Gastroesophageal sphincter (tissue), 3 donors: ENCODE results near the gene RAD51B.

Experiments used
- POLR2A ChIP-seq, 2 donors: fragments of 450-650 bp; IDR thresholded peaks; one replicate each; pipeline ENCODE4 v1.6.1; 2017; ENCODE audit warnings: antibody characterized with exemption in 2 of 2, mild to moderate bottlenecking in 2 of 2, moderate library complexity in 1 of 2
- POLR2AphosphoS5 ChIP-seq: sonication (generic); formaldehyde crosslinking; IDR thresholded peaks from one replicate; pipeline ENCODE4 v1.6.1; 2017; ENCODE audit warnings: antibody characterized with exemption
- TF ChIP-seq, protein P1 (sequence below), 4 experiments: fragments of 200-600 bp in 2 of 4; fragments of 450-650 bp in 2 of 4; sonication (generic) in 1 of 4; IDR thresholded peaks; one replicate each; pipeline ENCODE4 v1.5.1; 2017 to 2019; ENCODE audit warnings: antibody characterized with exemption in 4 of 4, mild to moderate bottlenecking in 2 of 4, moderate library complexity in 2 of 4

DNA sequence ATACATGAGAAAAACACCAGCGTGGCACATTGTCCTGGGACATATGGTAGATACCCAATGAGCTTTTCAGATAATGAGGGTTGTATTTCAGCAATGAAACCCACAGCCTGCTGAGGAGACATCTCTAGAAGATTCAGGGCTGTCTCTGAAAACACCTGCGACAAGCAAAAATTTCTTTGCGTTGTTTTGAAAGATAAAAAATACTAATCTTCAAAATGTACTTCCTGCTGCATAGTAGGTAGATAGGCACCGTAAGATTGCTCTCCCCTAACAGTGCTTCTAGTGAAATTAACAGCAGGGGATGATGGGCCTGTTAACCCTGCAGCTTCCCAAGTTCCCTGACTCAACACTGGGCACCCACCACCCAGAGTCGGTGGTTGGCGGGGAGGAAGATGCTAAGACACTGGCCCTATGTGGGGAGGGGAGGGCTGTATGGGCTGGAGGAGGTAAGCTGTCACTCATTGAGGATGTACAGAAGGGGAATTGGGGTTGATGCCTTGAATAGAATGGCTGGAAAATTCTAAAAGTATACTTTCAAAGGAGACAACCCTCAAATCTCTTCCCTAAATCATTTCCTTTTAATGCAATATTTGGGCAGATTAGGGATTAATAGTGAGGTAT lies 953.3 kb downstream of the RAD51B start:
- TF ChIP-seq, protein P1, sequence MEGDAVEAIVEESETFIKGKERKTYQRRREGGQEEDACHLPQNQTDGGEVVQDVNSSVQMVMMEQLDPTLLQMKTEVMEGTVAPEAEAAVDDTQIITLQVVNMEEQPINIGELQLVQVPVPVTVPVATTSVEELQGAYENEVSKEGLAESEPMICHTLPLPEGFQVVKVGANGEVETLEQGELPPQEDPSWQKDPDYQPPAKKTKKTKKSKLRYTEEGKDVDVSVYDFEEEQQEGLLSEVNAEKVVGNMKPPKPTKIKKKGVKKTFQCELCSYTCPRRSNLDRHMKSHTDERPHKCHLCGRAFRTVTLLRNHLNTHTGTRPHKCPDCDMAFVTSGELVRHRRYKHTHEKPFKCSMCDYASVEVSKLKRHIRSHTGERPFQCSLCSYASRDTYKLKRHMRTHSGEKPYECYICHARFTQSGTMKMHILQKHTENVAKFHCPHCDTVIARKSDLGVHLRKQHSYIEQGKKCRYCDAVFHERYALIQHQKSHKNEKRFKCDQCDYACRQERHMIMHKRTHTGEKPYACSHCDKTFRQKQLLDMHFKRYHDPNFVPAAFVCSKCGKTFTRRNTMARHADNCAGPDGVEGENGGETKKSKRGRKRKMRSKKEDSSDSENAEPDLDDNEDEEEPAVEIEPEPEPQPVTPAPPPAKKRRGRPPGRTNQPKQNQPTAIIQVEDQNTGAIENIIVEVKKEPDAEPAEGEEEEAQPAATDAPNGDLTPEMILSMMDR (IDR thresholded peaks at IDR 0.05): no peak
- no peak for TF ChIP-seq POLR2A (IDR thresholded peaks at IDR 0.05)
- no peak for TF ChIP-seq POLR2AphosphoS5
